C4-2B (cell line): ENCODE results near the gene PLEKHA4.

Experiments used
- ZFX ChIP-seq: fragments of 450-650 bp; IDR thresholded peaks from 2 replicates; pipeline ENCODE4 v1.6.1; 2017
- TF ChIP-seq, protein P1 (sequence below): fragments of 450-650 bp; conservative IDR thresholded peaks from 2 replicates; pipeline ENCODE4 v1.5.1; 2017; ENCODE audit warnings: mild to moderate bottlenecking

- TF ChIP-seq, protein P1, sequence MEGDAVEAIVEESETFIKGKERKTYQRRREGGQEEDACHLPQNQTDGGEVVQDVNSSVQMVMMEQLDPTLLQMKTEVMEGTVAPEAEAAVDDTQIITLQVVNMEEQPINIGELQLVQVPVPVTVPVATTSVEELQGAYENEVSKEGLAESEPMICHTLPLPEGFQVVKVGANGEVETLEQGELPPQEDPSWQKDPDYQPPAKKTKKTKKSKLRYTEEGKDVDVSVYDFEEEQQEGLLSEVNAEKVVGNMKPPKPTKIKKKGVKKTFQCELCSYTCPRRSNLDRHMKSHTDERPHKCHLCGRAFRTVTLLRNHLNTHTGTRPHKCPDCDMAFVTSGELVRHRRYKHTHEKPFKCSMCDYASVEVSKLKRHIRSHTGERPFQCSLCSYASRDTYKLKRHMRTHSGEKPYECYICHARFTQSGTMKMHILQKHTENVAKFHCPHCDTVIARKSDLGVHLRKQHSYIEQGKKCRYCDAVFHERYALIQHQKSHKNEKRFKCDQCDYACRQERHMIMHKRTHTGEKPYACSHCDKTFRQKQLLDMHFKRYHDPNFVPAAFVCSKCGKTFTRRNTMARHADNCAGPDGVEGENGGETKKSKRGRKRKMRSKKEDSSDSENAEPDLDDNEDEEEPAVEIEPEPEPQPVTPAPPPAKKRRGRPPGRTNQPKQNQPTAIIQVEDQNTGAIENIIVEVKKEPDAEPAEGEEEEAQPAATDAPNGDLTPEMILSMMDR, result no peak
- no peak for TF ChIP-seq ZFX
Observed at GRCh38 chr19:48877855-48878195, 9.4 kb upstream of the PLEKHA4 start.
